ENCODE results near the gene GPA33. TPM values are rescaled to one million over a fixed set of nuclear protein-coding genes. Genes with fewer than 3 reads are reported as not detected.

The GPA33 gene
- total RNA-seq, 4 donors from 2014 or later: 15.7 to 397 (median 317) TPM

DNA sequence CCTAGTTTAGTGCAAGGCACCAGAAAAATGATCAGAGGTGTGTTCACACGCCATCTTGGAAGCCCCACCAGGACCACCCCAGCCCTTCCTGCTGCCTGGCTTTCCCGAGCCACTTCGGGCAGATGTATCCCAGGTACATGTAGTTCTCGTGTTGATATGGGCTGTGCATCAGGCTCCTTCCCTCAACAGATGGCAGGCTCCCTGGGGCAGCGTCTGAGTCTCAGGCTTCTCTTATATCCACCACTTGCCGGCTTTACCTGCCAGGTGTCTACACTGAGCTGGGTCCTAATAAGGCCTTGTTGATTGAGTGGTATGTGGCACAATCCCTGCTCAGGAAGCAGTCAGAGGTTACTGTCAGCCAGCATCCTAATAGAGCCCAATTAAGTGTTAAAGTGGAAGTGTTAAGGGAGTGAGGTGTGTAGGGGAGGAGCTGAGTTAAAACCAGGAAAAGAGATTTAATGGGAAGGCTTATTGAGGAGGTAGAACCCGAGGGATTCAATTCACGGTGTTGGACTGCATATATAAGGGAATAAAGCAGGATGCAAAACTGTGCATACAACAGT lies 8.5 kb downstream of the GPA33 start:
- no peaks in the 10 kb centered on the region for H3K36me3 ChIP-seq
- DNase-seq: no peak
- no peaks in the 10 kb centered on the region for H3K27me3 ChIP-seq
- H3K4me3 ChIP-seq: peak overlapping the region in 2 of 4 donors; percentile 1 to 14
- no peaks in the 10 kb centered on the region for H3K9me3 ChIP-seq
- H3K4me1 ChIP-seq: peaks cover 0 to 40% (median 1%) of the 10 kb centered on the region in 4 donors
- no peak for TF ChIP-seq POLR2A (IDR thresholded peaks at IDR 0.05)
- TF ChIP-seq CTCF (IDR thresholded peaks at IDR 0.05): no peak
- peak overlapping the region in 3 of 4 donors; percentile 58 to 95 (median 79) for H3K27ac ChIP-seq

DNA sequence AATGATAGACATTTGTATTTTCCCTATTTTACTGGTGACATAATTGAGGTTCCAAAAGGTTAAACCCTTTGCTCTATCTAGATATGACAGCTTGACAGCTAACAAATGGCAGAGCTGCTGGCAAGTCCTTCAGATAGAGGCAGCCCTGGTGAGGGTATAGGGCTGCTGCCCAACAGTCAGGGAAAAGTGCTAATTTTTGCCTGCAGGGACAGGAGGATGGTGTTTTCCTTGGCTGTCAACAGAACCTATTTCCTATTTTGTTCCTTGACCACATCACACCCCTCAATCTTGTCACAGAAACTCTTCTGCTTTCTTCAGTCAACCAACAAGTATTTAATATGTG lies 12.3 kb downstream of the GPA33 start:
- Histone ChIP-seq H3K27me3 (no peaks in the 10 kb centered on the region), H3K4me1 (peaks cover 0 to 23% (median 0%) of the 10 kb centered on the region in 4 donors), H3K4me3 (no peak overlapping the region), H3K36me3 (no peaks in the 10 kb centered on the region), H3K27ac (peak overlapping the region in 1 of 4 donors; percentile 63), H3K9me3 (no peaks in the 10 kb centered on the region)
- no peak for DNase-seq
- TF ChIP-seq CTCF (IDR thresholded peaks at IDR 0.05) (no peak), POLR2A (IDR thresholded peaks at IDR 0.05) (no peak)

GRCh38 chr1:167077128-167077867 lies 12.9 kb downstream of the GPA33 start:
- DNase-seq: no peak
- Histone ChIP-seq H3K4me3 (no peak overlapping the region), H3K27ac (peak overlapping the region in 1 of 4 donors; percentile 63), H3K9me3 (no peaks in the 10 kb centered on the region), H3K4me1 (peaks cover 0 to 23% (median 0%) of the 10 kb centered on the region in 4 donors), H3K36me3 (peaks cover 0 to under 1% (median 0%) of the 10 kb centered on the region in 3 donors), H3K27me3 (no peaks in the 10 kb centered on the region)
- TF ChIP-seq CTCF (IDR thresholded peaks at IDR 0.05): no peak
- TF ChIP-seq POLR2A (IDR thresholded peaks at IDR 0.05): no peak

DNA sequence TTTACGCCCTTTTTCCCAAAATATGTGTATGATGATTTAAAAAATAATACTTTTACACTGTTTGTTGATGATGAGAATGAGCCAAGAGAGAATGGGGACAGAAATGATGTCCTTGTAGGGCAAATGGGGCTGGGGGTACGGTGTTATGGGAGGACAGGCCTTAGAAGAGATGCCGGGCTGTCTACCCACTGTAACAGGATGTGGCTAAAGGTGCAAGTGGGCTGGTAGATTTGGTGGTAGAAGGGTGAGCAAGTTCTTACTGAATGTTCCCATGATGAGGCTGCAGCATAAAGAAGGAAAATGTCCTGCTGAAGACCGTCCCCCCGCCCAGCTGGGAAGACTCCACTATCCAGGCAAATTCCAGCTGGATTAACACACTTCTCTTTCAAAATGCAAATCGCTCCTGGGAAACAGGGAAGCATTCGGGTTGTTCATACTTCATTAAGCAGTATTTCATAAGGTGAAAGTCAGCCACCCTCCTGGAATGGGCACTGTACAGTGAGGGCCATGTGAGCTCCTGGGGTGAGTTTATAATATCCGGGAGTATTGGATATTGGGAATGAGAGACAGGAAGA lies 14.0 kb downstream of the GPA33 start:
- H3K4me1 ChIP-seq: peaks cover 0 to 13% (median 0%) of the 10 kb centered on the region in 4 donors
- no peak for TF ChIP-seq POLR2A (IDR thresholded peaks at IDR 0.05)
- no peak for TF ChIP-seq CTCF (IDR thresholded peaks at IDR 0.05)
- no peak for DNase-seq
- no peak overlapping the region for H3K27ac ChIP-seq
- H3K4me3 ChIP-seq: no peak overlapping the region
- no peaks in the 10 kb centered on the region for H3K9me3 ChIP-seq
- peaks cover 0 to 9% (median 0%) of the 10 kb centered on the region in 3 donors for H3K36me3 ChIP-seq
- no peaks in the 10 kb centered on the region for H3K27me3 ChIP-seq

DNA sequence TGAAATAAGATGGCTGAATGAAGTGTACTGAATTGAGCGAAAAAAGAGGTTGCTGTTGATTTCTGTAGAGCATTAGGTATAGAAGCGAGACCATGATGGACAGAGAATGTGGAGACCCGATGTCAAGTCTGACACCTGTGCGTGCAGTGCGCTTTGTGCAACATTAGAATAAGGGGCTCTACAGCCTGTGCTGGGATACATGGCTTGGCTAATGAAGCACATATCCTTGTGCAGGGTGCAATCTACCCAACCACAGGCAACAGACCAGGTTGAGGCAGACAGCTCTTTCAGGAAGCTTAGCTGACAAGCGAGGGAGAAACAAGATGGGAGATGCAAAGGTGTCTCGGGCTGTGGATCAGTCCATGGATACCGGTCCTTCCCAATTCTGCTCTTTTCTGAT lies 18.9 kb downstream of the GPA33 start:
- no peaks in the 10 kb centered on the region for H3K27me3 ChIP-seq
- H3K36me3 ChIP-seq: peaks cover 0 to 18% (median 0%) of the 10 kb centered on the region in 3 donors
- no peak overlapping the region for H3K27ac ChIP-seq
- TF ChIP-seq POLR2A (IDR thresholded peaks at IDR 0.05): no peak
- DNase-seq: no peak
- peaks cover 0 to 10% (median 3%) of the 10 kb centered on the region in 4 donors for H3K4me1 ChIP-seq
- H3K4me3 ChIP-seq: no peak overlapping the region
- H3K9me3 ChIP-seq: no peaks in the 10 kb centered on the region

- no peak for TF ChIP-seq POLR2A (IDR thresholded peaks at IDR 0.05)
- no peak for TF ChIP-seq CTCF (IDR thresholded peaks at IDR 0.05)
- Histone ChIP-seq H3K9me3 (no peaks in the 10 kb centered on the region), H3K27me3 (no peaks in the 10 kb centered on the region), H3K27ac (no peak overlapping the region), H3K36me3 (peaks cover 0 to 23% (median 0%) of the 10 kb centered on the region in 3 donors), H3K4me3 (no peak overlapping the region), H3K4me1 (peaks cover 0 to 14% (median 3%) of the 10 kb centered on the region in 4 donors)
- DNase-seq: no peak
Observed at GRCh38 chr1:167068761-167069160, 21.4 kb downstream of the GPA33 start.

All from Peyer's patch (tissue), 4 donors.